ENCODE measurements around the gene SPO11.

- TF ChIP-seq CTCF (conservative IDR thresholded peaks at IDR 0.05 in 1 of 2, IDR thresholded peaks at IDR 0.05 in 1 of 2; ENCODE audit: extremely low read depth in 1 of 2, insufficient read depth in 1 of 2, low read depth in 1 of 2, low read length in 2 of 2) (no peak), EZH2 (IDR thresholded peaks at IDR 0.05; ENCODE audit: borderline replicate concordance, low read length) (no peak)
Observed at GRCh38 chr20:57375652-57376230, 46.1 kb downstream of the SPO11 start.

All from mammary epithelial cell (primary cell).